ENCODE data around the gene KMT5B.
A peak's percentile ranks its signal among the peaks of the same experiment; 100 is the strongest.

Gene KMT5B

GRCh38 chr11:68127714-68128681 lies 85.1 kb downstream of the KMT5B start:
- no peaks in the 10 kb centered on the region for H3K4me1 ChIP-seq (ENCODE audit: low read depth, poor library complexity, severe bottlenecking)
- no peaks in the 10 kb centered on the region for H3K27me3 ChIP-seq (ENCODE audit: insufficient read depth, low read depth)
- H2AFZ ChIP-seq (ENCODE audit: low read depth), result no peak overlapping the region
- no peaks in the 10 kb centered on the region for H4K20me1 ChIP-seq (ENCODE audit: insufficient read depth)
- no peaks in the 10 kb centered on the region for H3K36me3 ChIP-seq (ENCODE audit: insufficient read depth)
- TF ChIP-seq, protein P1, sequence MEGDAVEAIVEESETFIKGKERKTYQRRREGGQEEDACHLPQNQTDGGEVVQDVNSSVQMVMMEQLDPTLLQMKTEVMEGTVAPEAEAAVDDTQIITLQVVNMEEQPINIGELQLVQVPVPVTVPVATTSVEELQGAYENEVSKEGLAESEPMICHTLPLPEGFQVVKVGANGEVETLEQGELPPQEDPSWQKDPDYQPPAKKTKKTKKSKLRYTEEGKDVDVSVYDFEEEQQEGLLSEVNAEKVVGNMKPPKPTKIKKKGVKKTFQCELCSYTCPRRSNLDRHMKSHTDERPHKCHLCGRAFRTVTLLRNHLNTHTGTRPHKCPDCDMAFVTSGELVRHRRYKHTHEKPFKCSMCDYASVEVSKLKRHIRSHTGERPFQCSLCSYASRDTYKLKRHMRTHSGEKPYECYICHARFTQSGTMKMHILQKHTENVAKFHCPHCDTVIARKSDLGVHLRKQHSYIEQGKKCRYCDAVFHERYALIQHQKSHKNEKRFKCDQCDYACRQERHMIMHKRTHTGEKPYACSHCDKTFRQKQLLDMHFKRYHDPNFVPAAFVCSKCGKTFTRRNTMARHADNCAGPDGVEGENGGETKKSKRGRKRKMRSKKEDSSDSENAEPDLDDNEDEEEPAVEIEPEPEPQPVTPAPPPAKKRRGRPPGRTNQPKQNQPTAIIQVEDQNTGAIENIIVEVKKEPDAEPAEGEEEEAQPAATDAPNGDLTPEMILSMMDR (conservative IDR thresholded peaks at IDR 0.05; ENCODE audit: low read depth, low read length), result no peak
- no peak overlapping the region for H3K27ac ChIP-seq
- H3K4me2 ChIP-seq, result no peak overlapping the region
- no peak overlapping the region for H3K4me3 ChIP-seq (IDR thresholded peaks at IDR 0.05; ENCODE audit: insufficient read depth, low read depth, low read length)
- no peaks in the 10 kb centered on the region for H3K79me2 ChIP-seq (ENCODE audit: insufficient read depth, low read depth)
- no peak overlapping the region for H3K9ac ChIP-seq

GRCh38 chr11:68125164-68125563 lies 87.9 kb downstream of the KMT5B start:
- Histone ChIP-seq H3K79me2 (ENCODE audit: insufficient read depth, low read depth) (peaks cover 2% of the 10 kb centered on the region; the same call in 1 of the 2 replicates), H3K27ac (no peak overlapping the region), H3K4me2 (no peak overlapping the region), H3K4me3 (IDR thresholded peaks at IDR 0.05; ENCODE audit: insufficient read depth, low read depth, low read length) (no peak overlapping the region), H3K4me1 (ENCODE audit: low read depth, poor library complexity, severe bottlenecking) (peaks cover 6% of the 10 kb centered on the region), H3K27me3 (ENCODE audit: insufficient read depth, low read depth) (no peaks in the 10 kb centered on the region), H4K20me1 (ENCODE audit: insufficient read depth) (no peaks in the 10 kb centered on the region), H2AFZ (ENCODE audit: low read depth) (no peak overlapping the region), H3K9ac (no peak overlapping the region), H3K36me3 (ENCODE audit: insufficient read depth) (no peaks in the 10 kb centered on the region)
- TF ChIP-seq, protein P1 (conservative IDR thresholded peaks at IDR 0.05; ENCODE audit: low read depth, low read length), result no peak

- peaks cover 24% of the 10 kb centered on the region for H3K79me2 ChIP-seq (ENCODE audit: insufficient read depth, low read depth)
- no peaks in the 10 kb centered on the region for H3K27me3 ChIP-seq (ENCODE audit: insufficient read depth, low read depth)
- no peak overlapping the region for H2AFZ ChIP-seq (ENCODE audit: low read depth)
- H3K4me2 ChIP-seq, result no peak overlapping the region
- TF ChIP-seq, protein P1 (conservative IDR thresholded peaks at IDR 0.05; ENCODE audit: low read depth, low read length), result no peak
- H3K4me3 ChIP-seq (IDR thresholded peaks at IDR 0.05; ENCODE audit: insufficient read depth, low read depth, low read length), result no peak overlapping the region
- H3K27ac ChIP-seq, result no peak overlapping the region
- H3K9ac ChIP-seq, result no peak overlapping the region
- 0 out of 2 replicates have a peak, but pooled peaks cover 3% of the 10 kb centered on the region for H4K20me1 ChIP-seq (ENCODE audit: insufficient read depth)
- no peaks in the 10 kb centered on the region for H3K36me3 ChIP-seq (ENCODE audit: insufficient read depth)
- H3K4me1 ChIP-seq (ENCODE audit: low read depth, poor library complexity, severe bottlenecking), result peaks cover 21% of the 10 kb centered on the region
These were observed 90.1 kb downstream of the KMT5B start for GRCh38 chr11:68122936-68123539.

GRCh38 chr11:68121067-68121899 lies 91.8 kb downstream of the KMT5B start, which contains the start of gene CHKA:
Gene CHKA, minus strand, starts transcription at chr11:68121388. Its CDS starts 211 bp downstream, at chr11:68121177.
- H3K79me2 ChIP-seq (ENCODE audit: insufficient read depth, low read depth), result peaks cover 41% of the 10 kb centered on the region
- H4K20me1 ChIP-seq (ENCODE audit: insufficient read depth), result 0 out of 2 replicates have a peak, but pooled peaks cover 3% of the 10 kb centered on the region
- peak within 1 kb of the TSS; percentile 82; the same call in 1 of the 2 replicates for H3K9ac ChIP-seq
- H3K4me1 ChIP-seq (ENCODE audit: low read depth, poor library complexity, severe bottlenecking), result peaks cover 21% of the 10 kb centered on the region
- no peaks in the 10 kb centered on the region for H3K27me3 ChIP-seq (ENCODE audit: insufficient read depth, low read depth)
- peak within 1 kb of the TSS; percentile 80 for H3K4me2 ChIP-seq
- TF ChIP-seq, protein P1 (conservative IDR thresholded peaks at IDR 0.05; ENCODE audit: low read depth, low read length), result no peak
- H3K36me3 ChIP-seq (ENCODE audit: insufficient read depth), result no peaks in the 10 kb centered on the region
- peak within 1 kb of the TSS; percentile 80 for H2AFZ ChIP-seq (ENCODE audit: low read depth)
- peak within 1 kb of the TSS; percentile 71 for H3K27ac ChIP-seq
- no peak within 1 kb of the TSS for H3K4me3 ChIP-seq (IDR thresholded peaks at IDR 0.05; ENCODE audit: insufficient read depth, low read depth, low read length)
